Activated gamma-delta T cell treated with Interleukin-2 at 50 U/mL for 16 hours (primary cell): ENCODE data around the gene SLC25A48.

Experiments
- DNase-seq: peaks from one replicate; pipeline ENCODE4 v3.0.0-alpha.2; 2020

SLC25A48 gene

GRCh38 chr5:135861641-135862040, 27.2 kb downstream of the SLC25A48 start:
- DNase-seq = no peak

- no peak for DNase-seq
These were observed 27.6 kb downstream of the SLC25A48 start for GRCh38 chr5:135862086-135862485.

- DNase-seq = no peak
These were observed 28.3 kb downstream of the SLC25A48 start for GRCh38 chr5:135862744-135863143.

GRCh38 chr5:135864503-135865435, 30.3 kb downstream of the SLC25A48 start:
- no peak for DNase-seq

GRCh38 chr5:135866016-135866415, 31.6 kb downstream of the SLC25A48 start:
- DNase-seq = no peak

DNA sequence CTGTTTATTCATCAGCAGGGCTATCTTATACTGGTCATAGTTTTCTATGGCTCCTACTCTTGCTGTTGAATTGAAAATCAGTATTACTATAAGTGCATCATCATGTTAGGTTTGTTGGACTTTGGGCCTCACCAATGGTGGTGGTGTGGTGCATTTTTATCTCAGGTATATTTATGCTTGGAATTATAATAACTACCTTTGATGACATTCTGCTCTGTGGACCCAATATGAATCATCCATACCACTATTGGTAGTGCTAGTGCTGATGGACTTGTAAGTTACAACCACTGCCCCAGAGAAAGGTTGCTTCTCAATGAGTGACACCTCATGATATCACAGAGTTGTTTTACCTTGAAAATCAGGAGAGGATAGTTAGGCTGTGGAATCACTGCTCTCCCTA, 33.1 kb downstream of the SLC25A48 start:
- DNase-seq = no peak

DNA sequence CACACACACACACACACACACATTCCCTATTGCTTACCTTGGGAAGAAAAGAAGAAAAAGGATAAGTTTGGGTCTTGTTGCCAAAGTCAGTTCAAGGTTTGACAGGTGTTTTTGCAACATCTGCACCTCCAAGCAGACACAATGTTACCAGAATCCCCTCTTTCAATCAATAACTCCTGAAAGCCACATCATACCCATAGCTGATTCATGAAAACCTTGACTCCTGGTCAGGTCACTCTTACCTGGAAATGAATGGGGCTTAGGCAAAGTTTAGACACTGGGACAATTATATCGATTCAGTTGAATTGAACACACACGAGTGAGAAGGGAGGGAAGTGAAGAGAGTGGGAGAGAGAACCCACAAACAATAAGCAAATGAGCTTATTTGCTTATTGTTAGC, 34.2 kb downstream of the SLC25A48 start:
- DNase-seq = no peak

- DNase-seq = no peak
These were observed 34.8 kb downstream of the SLC25A48 start for GRCh38 chr5:135869276-135869675.

DNA sequence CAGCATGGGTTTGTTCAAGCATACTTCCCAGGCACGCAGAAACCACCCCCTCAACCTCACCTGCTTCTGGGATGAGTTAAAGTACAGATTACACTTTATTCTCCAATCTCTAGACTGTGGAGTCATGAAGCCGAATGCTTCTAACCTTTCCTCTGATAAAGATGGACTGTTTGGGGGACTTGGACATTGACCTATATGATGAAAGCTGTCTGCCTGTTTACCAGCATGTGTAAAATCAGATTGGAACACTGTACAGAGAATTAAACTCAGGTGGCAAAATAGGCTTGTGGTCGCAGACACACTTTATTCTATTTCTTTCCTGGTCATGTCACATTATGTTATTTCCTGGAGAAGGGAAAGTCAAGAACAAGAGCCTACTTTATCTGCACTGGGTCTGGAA, 35.5 kb downstream of the SLC25A48 start:
- no peak for DNase-seq

GRCh38 chr5:135871268-135871915, 36.9 kb downstream of the SLC25A48 start:
- DNase-seq = no peak

GRCh38 chr5:135873831-135874230, 39.4 kb downstream of the SLC25A48 start:
- no peak for DNase-seq

DNA sequence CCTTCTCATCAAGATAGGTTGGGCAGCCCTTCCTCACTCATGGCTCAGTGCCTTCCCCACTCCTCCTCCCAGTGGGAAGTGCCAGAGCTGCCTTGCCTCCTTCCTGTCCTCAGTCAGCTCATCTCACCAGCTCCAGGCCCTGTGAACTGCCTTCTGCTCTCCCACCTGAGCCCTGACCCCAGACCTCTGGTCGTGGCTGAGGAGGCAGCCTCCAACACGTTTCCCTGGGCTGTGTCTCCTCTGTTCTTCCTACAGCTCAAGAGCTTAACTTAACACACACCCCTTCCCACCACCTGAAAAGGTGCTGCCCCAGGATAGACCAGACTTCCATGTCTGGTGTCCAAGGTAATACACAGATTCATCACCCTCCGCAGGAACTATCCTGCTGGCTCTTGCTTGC, 40.0 kb downstream of the SLC25A48 start:
- DNase-seq = no peak

GRCh38 chr5:135875567-135875966, 41.1 kb downstream of the SLC25A48 start:
- DNase-seq = no peak

GRCh38 chr5:135876146-135876545, 41.7 kb downstream of the SLC25A48 start:
- no peak for DNase-seq

DNA sequence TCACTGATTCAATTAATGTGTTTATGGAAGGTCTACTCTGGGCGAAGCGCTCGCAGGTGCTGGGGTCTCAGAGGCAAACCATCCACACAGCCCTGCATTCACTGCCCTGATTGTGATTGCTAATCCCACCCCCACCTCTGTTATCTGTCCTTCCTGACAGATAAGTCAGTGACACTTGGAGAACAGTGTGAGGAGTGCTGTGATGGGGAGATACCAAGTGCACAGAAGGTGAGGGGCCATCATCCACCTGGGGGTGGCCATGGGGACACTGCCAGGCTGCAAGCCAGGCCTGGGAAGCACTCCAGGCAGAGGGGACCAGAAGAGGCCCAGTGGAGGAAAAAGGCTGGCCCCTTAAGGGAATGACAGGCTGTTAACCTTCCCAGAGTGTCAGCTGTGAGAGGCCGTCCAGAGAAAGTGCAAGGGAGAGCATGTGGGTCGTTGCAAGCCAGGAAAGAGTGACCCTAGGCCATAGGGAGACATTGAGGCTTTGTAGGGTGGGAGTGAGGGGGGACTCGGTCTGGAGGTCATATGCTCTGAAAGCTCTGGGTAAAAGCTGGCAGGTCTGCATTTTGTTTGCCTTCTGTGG, 43.2 kb downstream of the SLC25A48 start:
- no peak for DNase-seq

DNA sequence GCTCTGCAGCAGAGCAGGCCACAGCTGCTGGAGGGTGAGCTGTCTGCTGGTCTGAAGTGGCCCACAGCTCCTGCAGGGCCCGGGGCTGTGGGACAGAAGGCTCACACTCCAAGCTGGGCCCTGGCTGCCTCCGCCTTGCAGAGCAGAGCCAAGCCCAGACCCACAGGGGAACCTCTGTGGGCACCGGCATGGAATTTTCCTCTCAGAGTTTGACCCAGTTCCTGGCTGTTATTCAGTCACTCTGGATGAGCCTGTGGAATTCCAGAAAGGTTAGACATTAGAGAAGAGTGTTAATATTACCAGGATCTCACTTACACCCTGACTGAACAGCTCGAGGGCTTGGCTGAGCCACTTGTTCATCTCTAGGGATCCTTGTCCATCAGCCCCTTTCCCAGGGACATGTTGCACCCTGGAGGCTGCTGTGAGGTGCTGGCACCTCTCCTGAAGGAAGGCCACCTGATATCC, 43.7 kb downstream of the SLC25A48 start:
- no peak for DNase-seq

DNA sequence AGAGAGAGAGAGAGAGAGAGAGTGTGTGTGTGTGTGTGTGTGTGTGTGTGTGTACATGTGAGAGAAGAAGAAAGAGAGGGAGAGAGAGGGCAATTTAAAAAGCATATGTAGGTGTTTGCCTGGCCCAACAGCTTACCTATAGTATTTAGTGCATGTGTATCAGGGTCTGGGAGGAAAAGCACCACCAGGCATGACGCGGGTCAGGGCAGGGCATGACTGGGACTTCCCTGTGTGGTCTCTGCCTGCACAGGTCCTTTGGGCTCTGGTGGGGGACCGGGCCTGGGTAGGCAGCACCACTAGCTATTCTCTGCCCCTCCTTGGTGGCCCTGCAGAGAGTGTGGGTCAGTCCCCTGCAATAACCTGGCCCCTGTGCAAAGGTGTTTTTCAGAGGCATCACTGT, 45.1 kb downstream of the SLC25A48 start:
- no peak for DNase-seq

DNA sequence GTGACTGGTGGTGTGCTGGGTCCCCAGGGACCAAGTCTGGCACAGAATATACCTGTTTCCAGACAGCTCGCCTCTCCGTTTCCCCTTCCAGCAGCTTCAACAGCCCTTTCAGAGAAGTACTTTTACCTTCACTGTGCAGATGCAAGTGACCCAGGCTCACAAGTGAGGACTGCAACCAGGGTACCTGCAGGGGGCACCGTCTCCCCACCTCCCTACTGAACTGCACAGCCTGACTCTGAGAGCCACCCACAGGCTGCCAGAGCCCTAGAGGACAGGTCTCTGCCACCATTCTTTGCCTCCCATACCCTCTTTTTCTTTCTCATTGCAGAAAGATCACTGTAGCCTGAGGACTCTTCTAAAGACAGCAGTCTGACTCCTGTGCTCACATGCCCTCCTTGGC, 45.8 kb downstream of the SLC25A48 start:
- DNase-seq = no peak

- DNase-seq = no peak
These were observed 46.3 kb downstream of the SLC25A48 start for GRCh38 chr5:135880801-135881200.

- DNase-seq = no peak
These were observed 46.8 kb downstream of the SLC25A48 start for GRCh38 chr5:135881244-135881643.

DNA sequence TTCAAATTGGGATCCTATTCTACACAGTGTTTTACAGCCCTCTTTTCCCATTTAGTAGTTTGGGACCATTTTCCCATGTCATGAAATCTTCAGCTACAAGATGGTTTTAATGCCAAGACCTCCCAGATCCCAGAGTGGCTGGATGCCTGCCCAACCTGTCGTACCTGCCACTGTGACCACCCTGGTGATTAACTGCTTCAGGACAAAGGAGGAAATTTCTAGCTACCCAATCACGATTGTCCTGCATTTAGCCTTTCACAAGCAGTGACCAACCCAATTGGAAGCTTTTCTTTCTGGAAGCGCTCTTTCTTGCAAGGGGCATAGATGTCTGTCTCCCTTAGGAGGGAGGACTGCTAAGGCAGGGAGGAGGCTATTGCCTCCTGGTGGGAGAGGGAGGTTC, 47.4 kb downstream of the SLC25A48 start:
- DNase-seq = no peak

- no peak for DNase-seq
These were observed 48.6 kb downstream of the SLC25A48 start for GRCh38 chr5:135883026-135883425.

DNA sequence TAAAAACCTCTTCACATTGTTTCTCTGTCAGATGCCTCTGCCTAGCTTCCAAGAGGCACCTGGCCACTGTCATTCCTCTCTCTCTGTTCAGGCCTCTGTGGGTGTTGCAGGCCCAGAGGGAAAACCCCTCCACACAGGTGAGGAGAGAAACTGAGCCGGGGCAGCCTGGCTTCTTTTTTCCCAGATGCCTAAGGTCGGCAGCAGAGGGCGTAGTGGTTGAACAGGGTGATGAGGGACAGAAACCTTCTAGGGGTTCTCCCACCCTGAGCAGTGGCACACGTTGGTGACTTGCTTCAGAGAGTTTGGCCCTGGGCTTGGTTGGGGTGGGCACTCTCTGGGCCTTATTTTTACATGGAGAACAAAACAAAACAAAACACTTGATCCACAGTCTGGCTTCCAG, 49.0 kb downstream of the SLC25A48 start:
- no peak for DNase-seq

DNA sequence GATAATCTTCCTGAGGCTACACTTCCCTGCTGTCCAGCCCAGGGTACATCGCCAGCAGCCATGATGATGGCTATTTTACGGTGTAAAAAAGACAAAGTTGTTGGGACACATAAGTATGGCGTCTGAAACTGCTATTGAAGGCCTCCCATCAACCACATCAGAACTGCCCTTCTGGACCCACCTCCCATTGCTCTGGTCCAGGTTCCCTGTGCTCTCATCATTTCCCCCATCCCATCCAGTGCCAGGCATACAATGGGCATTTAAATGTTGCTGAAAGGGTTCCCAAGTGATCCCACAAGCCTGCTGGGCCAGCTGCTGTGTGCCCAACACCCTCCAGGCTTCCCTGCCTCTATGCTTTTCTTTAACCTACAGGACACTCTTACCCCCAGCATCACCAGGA, 50.6 kb downstream of the SLC25A48 start:
- DNase-seq = no peak
